Measurements from ENCODE around the gene OGFOD3.

DNA sequence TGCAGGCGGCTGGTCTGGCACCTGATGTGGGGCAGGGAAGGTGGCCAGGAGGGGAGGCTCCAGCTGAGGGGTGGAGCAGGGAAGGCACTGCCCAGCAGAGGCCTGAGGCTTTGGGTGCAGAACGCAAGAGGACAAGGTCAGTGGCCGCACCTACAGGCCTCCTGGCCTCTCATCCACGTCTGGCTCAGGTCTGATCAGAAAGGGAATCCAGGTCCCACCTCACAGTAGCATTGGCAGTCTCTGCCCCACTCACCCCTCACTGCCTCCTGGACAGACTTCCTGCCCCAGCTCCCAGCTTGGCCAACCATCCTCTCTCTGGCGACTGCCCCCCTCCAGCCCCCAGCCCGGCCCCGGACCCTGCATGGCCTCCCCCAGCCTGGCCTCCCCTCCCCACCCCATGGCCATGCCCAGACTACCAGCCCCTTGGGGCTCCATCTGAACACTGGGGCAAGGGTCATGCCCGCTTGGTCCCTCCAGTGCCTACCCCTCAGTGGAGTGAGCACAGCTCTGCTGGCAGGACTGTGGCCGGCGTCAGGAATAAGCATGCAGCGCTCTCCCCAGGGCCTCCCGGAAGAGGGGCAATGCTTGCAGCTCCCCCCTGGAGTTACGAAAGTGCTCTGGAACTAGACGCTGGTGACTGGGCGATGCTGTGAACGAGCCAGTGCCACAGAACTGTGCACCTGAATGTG lies 42.2 kb downstream of the OGFOD3 start:
- TF ChIP-seq, protein P1, sequence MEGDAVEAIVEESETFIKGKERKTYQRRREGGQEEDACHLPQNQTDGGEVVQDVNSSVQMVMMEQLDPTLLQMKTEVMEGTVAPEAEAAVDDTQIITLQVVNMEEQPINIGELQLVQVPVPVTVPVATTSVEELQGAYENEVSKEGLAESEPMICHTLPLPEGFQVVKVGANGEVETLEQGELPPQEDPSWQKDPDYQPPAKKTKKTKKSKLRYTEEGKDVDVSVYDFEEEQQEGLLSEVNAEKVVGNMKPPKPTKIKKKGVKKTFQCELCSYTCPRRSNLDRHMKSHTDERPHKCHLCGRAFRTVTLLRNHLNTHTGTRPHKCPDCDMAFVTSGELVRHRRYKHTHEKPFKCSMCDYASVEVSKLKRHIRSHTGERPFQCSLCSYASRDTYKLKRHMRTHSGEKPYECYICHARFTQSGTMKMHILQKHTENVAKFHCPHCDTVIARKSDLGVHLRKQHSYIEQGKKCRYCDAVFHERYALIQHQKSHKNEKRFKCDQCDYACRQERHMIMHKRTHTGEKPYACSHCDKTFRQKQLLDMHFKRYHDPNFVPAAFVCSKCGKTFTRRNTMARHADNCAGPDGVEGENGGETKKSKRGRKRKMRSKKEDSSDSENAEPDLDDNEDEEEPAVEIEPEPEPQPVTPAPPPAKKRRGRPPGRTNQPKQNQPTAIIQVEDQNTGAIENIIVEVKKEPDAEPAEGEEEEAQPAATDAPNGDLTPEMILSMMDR (conservative IDR thresholded peaks at IDR 0.05; ENCODE audit: low read depth in 2 of 2), result no peak
- TF ChIP-seq, protein P2, sequence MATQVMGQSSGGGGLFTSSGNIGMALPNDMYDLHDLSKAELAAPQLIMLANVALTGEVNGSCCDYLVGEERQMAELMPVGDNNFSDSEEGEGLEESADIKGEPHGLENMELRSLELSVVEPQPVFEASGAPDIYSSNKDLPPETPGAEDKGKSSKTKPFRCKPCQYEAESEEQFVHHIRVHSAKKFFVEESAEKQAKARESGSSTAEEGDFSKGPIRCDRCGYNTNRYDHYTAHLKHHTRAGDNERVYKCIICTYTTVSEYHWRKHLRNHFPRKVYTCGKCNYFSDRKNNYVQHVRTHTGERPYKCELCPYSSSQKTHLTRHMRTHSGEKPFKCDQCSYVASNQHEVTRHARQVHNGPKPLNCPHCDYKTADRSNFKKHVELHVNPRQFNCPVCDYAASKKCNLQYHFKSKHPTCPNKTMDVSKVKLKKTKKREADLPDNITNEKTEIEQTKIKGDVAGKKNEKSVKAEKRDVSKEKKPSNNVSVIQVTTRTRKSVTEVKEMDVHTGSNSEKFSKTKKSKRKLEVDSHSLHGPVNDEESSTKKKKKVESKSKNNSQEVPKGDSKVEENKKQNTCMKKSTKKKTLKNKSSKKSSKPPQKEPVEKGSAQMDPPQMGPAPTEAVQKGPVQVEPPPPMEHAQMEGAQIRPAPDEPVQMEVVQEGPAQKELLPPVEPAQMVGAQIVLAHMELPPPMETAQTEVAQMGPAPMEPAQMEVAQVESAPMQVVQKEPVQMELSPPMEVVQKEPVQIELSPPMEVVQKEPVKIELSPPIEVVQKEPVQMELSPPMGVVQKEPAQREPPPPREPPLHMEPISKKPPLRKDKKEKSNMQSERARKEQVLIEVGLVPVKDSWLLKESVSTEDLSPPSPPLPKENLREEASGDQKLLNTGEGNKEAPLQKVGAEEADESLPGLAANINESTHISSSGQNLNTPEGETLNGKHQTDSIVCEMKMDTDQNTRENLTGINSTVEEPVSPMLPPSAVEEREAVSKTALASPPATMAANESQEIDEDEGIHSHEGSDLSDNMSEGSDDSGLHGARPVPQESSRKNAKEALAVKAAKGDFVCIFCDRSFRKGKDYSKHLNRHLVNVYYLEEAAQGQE (IDR thresholded peaks at IDR 0.05; ENCODE audit: unreplicated experiment), result no peak
- TF ChIP-seq POLR2AphosphoS5 (IDR thresholded peaks at IDR 0.05; ENCODE audit: low read depth) (no peak), EZH2 (IDR thresholded peaks at IDR 0.05; ENCODE audit: low read depth, unreplicated experiment) (no peak), NANOG (IDR thresholded peaks at IDR 0.05; ENCODE audit: borderline replicate concordance) (no peak)
- TF ChIP-seq, protein P3, sequence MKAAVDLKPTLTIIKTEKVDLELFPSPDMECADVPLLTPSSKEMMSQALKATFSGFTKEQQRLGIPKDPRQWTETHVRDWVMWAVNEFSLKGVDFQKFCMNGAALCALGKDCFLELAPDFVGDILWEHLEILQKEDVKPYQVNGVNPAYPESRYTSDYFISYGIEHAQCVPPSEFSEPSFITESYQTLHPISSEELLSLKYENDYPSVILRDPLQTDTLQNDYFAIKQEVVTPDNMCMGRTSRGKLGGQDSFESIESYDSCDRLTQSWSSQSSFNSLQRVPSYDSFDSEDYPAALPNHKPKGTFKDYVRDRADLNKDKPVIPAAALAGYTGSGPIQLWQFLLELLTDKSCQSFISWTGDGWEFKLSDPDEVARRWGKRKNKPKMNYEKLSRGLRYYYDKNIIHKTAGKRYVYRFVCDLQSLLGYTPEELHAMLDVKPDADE (IDR thresholded peaks at IDR 0.05), result no peak
- TF ChIP-seq, protein P4, sequence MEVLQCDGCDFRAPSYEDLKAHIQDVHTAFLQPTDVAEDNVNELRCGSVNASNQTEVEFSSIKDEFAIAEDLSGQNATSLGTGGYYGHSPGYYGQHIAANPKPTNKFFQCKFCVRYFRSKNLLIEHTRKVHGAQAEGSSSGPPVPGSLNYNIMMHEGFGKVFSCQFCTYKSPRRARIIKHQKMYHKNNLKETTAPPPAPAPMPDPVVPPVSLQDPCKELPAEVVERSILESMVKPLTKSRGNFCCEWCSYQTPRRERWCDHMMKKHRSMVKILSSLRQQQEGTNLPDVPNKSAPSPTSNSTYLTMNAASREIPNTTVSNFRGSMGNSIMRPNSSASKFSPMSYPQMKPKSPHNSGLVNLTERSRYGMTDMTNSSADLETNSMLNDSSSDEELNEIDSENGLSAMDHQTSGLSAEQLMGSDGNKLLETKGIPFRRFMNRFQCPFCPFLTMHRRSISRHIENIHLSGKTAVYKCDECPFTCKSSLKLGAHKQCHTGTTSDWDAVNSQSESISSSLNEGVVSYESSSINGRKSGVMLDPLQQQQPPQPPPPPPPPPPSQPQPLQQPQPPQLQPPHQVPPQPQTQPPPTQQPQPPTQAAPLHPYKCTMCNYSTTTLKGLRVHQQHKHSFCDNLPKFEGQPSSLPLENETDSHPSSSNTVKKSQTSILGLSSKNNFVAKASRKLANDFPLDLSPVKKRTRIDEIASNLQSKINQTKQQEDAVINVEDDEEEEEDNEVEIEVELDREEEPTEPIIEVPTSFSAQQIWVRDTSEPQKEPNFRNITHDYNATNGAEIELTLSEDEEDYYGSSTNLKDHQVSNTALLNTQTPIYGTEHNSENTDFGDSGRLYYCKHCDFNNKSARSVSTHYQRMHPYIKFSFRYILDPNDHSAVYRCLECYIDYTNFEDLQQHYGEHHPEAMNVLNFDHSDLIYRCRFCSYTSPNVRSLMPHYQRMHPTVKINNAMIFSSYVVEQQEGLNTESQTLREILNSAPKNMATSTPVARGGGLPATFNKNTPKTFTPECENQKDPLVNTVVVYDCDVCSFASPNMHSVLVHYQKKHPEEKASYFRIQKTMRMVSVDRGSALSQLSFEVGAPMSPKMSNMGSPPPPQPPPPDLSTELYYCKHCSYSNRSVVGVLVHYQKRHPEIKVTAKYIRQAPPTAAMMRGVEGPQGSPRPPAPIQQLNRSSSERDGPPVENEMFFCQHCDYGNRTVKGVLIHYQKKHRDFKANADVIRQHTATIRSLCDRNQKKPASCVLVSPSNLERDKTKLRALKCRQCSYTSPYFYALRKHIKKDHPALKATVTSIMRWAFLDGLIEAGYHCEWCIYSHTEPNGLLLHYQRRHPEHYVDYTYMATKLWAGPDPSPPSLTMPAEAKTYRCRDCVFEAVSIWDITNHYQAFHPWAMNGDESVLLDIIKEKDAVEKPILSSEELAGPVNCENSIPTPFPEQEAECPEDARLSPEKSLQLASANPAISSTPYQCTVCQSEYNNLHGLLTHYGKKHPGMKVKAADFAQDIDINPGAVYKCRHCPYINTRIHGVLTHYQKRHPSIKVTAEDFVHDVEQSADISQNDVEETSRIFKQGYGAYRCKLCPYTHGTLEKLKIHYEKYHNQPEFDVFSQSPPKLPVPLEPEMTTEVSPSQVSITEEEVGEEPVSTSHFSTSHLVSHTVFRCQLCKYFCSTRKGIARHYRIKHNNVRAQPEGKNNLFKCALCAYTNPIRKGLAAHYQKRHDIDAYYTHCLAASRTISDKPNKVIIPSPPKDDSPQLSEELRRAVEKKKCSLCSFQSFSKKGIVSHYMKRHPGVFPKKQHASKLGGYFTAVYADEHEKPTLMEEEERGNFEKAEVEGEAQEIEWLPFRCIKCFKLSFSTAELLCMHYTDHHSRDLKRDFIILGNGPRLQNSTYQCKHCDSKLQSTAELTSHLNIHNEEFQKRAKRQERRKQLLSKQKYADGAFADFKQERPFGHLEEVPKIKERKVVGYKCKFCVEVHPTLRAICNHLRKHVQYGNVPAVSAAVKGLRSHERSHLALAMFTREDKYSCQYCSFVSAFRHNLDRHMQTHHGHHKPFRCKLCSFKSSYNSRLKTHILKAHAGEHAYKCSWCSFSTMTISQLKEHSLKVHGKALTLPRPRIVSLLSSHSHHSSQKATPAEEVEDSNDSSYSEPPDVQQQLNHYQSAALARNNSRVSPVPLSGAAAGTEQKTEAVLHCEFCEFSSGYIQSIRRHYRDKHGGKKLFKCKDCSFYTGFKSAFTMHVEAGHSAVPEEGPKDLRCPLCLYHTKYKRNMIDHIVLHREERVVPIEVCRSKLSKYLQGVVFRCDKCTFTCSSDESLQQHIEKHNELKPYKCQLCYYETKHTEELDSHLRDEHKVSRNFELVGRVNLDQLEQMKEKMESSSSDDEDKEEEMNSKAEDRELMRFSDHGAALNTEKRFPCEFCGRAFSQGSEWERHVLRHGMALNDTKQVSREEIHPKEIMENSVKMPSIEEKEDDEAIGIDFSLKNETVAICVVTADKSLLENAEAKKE (CRISPR knock-in tag; IDR thresholded peaks at IDR 0.05), result no peak
